GM12878 (cell line): ENCODE results near the gene CARD9. TPM values are rescaled to one million over a fixed set of nuclear protein-coding genes. Genes with fewer than 3 reads are reported as not detected.

Experiments used
- BCL11A ChIP-seq: IDR thresholded peaks from 2 replicates; pipeline ENCODE4 v1.6.1; 2011; ENCODE audit warnings: low read depth, low read length
- CHD1 ChIP-seq: IDR thresholded peaks from 2 replicates; pipeline ENCODE4 v1.6.1; 2012; ENCODE audit warnings: low read depth, low read length, improper control_type of control experiment
- CHD2 ChIP-seq: IDR thresholded peaks from 2 replicates; pipeline ENCODE4 v1.6.1; 2011; ENCODE audit warnings: low read depth, low read length, improper control_type of control experiment, borderline replicate concordance
- ETV6 ChIP-seq, 2 experiments: fragments of 450-650 bp in 1 of 2; IDR thresholded peaks in 1 of 2; conservative IDR thresholded peaks in 1 of 2; 2 replicates each; pipeline ENCODE4 v1.6.1; 2014; ENCODE audit warnings: antibody characterized with exemption in 1 of 2, borderline replicate concordance in 1 of 2, low read depth in 1 of 2, mild to moderate bottlenecking in 1 of 2, moderate library complexity in 1 of 2
- FOXK2 ChIP-seq: fragments of 450-650 bp; IDR thresholded peaks from 2 replicates; pipeline ENCODE4 v1.6.1; 2017; ENCODE audit warnings: mild to moderate bottlenecking, moderate library complexity
- FOXM1 ChIP-seq: IDR thresholded peaks from 2 replicates; pipeline ENCODE4 v1.6.1; 2012; ENCODE audit warnings: low read depth, mild to moderate bottlenecking, inconsistent platforms, low read length, moderate library complexity
- HCFC1 ChIP-seq: fragments of 150-350 bp; IDR thresholded peaks from 2 replicates; pipeline ENCODE4 v1.6.1; 2014; ENCODE audit warnings: low read length
- IKZF1 ChIP-seq: fragments of 450-650 bp; conservative IDR thresholded peaks from 2 replicates; pipeline ENCODE4 v1.6.1; 2017; ENCODE audit warnings: antibody characterized with exemption, mild to moderate bottlenecking
- IRF5 ChIP-seq: fragments of 450-650 bp; IDR thresholded peaks from 2 replicates; pipeline ENCODE4 v1.6.1; 2017; ENCODE audit warnings: borderline replicate concordance
- MEF2A ChIP-seq: IDR thresholded peaks from 2 replicates; pipeline ENCODE4 v1.6.1; 2011; ENCODE audit warnings: low read depth, mild to moderate bottlenecking, low read length, moderate library complexity; ENCODE audit not compliant: insufficient read depth
- MYC ChIP-seq: IDR thresholded peaks from 2 replicates; pipeline ENCODE4 v1.6.1; 2011; ENCODE audit warnings: mild to moderate bottlenecking, low read length, moderate library complexity, inconsistent platforms; ENCODE audit not compliant: insufficient read depth, insufficient replicate concordance, insufficient read length, severe bottlenecking
- NBN ChIP-seq: fragments of 450-650 bp; IDR thresholded peaks from 2 replicates; pipeline ENCODE4 v1.6.1; 2016
- NR2F1 ChIP-seq: fragments of 450-650 bp; conservative IDR thresholded peaks from 2 replicates; pipeline ENCODE4 v1.6.1; 2017; ENCODE audit warnings: mild to moderate bottlenecking
- NRF1 ChIP-seq: conservative IDR thresholded peaks from 2 replicates; pipeline ENCODE4 v1.6.1; 2011; ENCODE audit warnings: mild to moderate bottlenecking, low read depth, low read length, improper control_type of control experiment
- POLR2AphosphoS2 ChIP-seq: IDR thresholded peaks from 2 replicates; pipeline ENCODE4 v1.6.1; 2011; ENCODE audit warnings: low read depth, mild to moderate bottlenecking, low read length, improper control_type of control experiment, moderate library complexity
- RAD21 ChIP-seq: IDR thresholded peaks from 2 replicates; pipeline ENCODE4 v1.6.1; 2011; ENCODE audit warnings: mild to moderate bottlenecking, low read depth, low read length, moderate library complexity; ENCODE audit not compliant: insufficient read depth
- RCOR1 ChIP-seq: conservative IDR thresholded peaks from 2 replicates; pipeline ENCODE4 v1.6.1; 2012; ENCODE audit warnings: low read depth, low read length, improper control_type of control experiment
- SMC3 ChIP-seq: IDR thresholded peaks from 2 replicates; pipeline ENCODE4 v1.6.1; 2011; ENCODE audit warnings: low read length, improper control_type of control experiment, borderline replicate concordance
- SP1 ChIP-seq: IDR thresholded peaks from one replicate; pipeline ENCODE4 v1.6.1; 2011; ENCODE audit warnings: low read depth, low read length
- SREBF2 ChIP-seq: IDR thresholded peaks from 2 replicates; pipeline ENCODE4 v1.6.1; 2012; ENCODE audit warnings: mild to moderate bottlenecking, low read length
- TBL1XR1 ChIP-seq: IDR thresholded peaks from 2 replicates; pipeline ENCODE4 v1.6.1; 2012; ENCODE audit warnings: low read depth, low read length, improper control_type of control experiment
- YY1 ChIP-seq: IDR thresholded peaks from 2 replicates; pipeline ENCODE4 v1.6.1; 2011; ENCODE audit warnings: low read depth, mild to moderate bottlenecking, low read length
- ZNF622 ChIP-seq: fragments of 450-650 bp; IDR thresholded peaks from 2 replicates; pipeline ENCODE4 v1.6.1; 2017; ENCODE audit warnings: mild to moderate bottlenecking, inconsistent platforms
- polyA plus RNA-seq, 11 experiments: library from polyadenylated mRNA; depleted of rRNA in 4 of 11; unstranded in 6 of 11; stranded (reverse) in 5 of 11; fragments of >200 nt; fragmentation: Nextera tagmentation in 4 of 11; fragmentation: Illumina TruSeq in 1 of 11; extraction: Ambion mirVana in 4 of 11; extraction: Trizol in 1 of 11; gene quantifications; 1 replicate in 1 of 11; 2 replicates in 10 of 11; pipeline versions ENCODE4 v1.2.1 to v1.2.3, GENCODE V29; 2011 to 2016; ENCODE audit warnings: inconsistent platforms in 2 of 11, missing spikeins in 2 of 11, low read depth in 1 of 11
- total RNA-seq, 4 experiments: library from RNA; depleted of rRNA in 3 of 4; stranded (reverse); fragments of >200 nt in 3 of 4; fragmentation: Illumina TruSeq in 1 of 4; extraction: Trizol in 1 of 4; gene quantifications; 2 replicates each; pipeline versions ENCODE4 v1.2.1 to v1.2.3, GENCODE V29; 2013 to 2021
- TF ChIP-seq, protein P1 (sequence below): IDR thresholded peaks from 2 replicates; pipeline ENCODE4 v1.6.1; 2011; ENCODE audit warnings: mild to moderate bottlenecking, low read depth, low read length, moderate library complexity; ENCODE audit not compliant: insufficient replicate concordance
- TF ChIP-seq, protein P2 (sequence below): IDR thresholded peaks from 2 replicates; pipeline ENCODE4 v1.6.1; 2012; ENCODE audit warnings: low read depth, low read length, improper control_type of control experiment
- TF ChIP-seq, protein P3 (sequence below): fragments of 450-650 bp; IDR thresholded peaks from 2 replicates; pipeline ENCODE4 v1.6.1; 2017; ENCODE audit warnings: mild to moderate bottlenecking

The CARD9 gene
- total and polyA plus RNA-seq, 10 of the 15 experiments (the other 5 are each of a cell fraction or from before 2014, with no cell fraction given), result 0.11 to 4.9 (median 1.8) TPM; not detected in 1

DNA sequence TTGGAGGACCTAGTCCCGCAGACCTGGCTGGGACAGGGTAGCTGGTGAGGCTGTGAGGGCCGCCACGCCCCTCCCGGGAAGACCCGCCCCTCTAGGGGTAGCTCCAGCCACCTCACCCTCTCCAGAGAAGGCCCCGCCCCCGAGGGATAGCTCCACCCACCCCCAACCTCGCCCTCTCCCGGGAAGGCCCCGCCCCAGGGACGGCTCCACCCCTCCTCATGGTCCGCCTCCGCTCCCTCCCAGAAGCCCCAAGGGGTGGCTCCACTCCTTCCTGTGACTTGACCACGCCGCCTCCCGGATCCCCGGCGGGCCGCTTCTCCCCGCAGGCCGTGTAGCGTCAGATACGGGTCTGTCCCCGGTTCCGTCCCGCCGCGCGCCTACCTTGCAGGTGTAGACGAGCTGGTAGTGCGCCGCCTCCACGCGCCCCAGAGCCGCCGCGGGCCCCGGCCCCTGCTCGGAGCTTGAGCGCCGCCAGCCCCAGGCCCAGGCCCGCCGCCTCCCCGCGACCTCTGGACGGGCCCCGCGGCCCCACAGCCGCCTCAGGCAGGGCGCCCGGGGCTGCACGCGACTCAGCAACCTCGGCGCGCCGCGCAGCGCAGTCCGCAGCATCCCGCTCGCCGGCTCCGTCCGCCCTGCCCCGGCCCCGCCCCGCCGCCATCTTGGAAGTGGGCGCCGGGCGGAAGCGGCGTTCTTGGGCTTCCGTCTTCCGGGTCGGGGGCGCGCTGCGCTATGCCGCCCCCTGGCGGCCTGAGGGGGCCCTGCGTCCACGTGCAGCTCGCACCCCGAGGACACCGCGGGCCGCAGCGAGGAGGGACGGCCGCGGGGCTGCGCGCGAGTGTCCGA, 10.1 kb downstream of the CARD9 start, which contains the start of gene DNLZ (continued):
- TF ChIP-seq YY1 (peak; percentile 99), NBN (no peak; the same call in 1 of the 2 replicates), IKZF1 (peak; percentile 87), MYC (peak; percentile 88), MEF2A (no peak), IRF5 (no peak), BCL11A (no peak), FOXM1 (no peak), FOXK2 (no peak), NR2F1 (peak; percentile 74), NRF1 (no peak), RCOR1 (no peak), SREBF2 (no peak), HCFC1 (peak; percentile 82), RAD21 (peak; percentile 37; the same call in 1 of the 2 replicates), POLR2AphosphoS2 (peak; percentile 74; the same call in 1 of the 2 replicates), TBL1XR1 (peak; percentile 46; the same call in 1 of the 2 replicates), ETV6 (conservative IDR thresholded peaks at IDR 0.05 in 1 of 2, IDR thresholded peaks at IDR 0.05 in 1 of 2; ENCODE audit: borderline replicate concordance in 1 of 2, low read depth in 1 of 2) (peak in 1 of 2 experiments; percentile 86; a peak in 2 of 4 replicates), SMC3 (peak; percentile 38; the same call in 1 of the 2 replicates), SP1 (peak; percentile 60), CHD1 (no peak), CHD2 (peak; percentile 51; the same call in 1 of the 2 replicates), ZNF622 (no peak)
- TF ChIP-seq, protein P1, sequence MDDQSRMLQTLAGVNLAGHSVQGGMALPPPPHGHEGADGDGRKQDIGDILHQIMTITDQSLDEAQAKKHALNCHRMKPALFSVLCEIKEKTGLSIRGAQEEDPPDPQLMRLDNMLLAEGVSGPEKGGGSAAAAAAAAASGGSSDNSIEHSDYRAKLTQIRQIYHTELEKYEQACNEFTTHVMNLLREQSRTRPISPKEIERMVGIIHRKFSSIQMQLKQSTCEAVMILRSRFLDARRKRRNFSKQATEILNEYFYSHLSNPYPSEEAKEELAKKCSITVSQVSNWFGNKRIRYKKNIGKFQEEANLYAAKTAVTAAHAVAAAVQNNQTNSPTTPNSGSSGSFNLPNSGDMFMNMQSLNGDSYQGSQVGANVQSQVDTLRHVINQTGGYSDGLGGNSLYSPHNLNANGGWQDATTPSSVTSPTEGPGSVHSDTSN, result no peak
- TF ChIP-seq, protein P2, sequence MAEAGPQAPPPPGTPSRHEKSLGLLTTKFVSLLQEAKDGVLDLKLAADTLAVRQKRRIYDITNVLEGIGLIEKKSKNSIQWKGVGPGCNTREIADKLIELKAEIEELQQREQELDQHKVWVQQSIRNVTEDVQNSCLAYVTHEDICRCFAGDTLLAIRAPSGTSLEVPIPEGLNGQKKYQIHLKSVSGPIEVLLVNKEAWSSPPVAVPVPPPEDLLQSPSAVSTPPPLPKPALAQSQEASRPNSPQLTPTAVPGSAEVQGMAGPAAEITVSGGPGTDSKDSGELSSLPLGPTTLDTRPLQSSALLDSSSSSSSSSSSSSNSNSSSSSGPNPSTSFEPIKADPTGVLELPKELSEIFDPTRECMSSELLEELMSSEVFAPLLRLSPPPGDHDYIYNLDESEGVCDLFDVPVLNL, result no peak
- TF ChIP-seq, protein P3, sequence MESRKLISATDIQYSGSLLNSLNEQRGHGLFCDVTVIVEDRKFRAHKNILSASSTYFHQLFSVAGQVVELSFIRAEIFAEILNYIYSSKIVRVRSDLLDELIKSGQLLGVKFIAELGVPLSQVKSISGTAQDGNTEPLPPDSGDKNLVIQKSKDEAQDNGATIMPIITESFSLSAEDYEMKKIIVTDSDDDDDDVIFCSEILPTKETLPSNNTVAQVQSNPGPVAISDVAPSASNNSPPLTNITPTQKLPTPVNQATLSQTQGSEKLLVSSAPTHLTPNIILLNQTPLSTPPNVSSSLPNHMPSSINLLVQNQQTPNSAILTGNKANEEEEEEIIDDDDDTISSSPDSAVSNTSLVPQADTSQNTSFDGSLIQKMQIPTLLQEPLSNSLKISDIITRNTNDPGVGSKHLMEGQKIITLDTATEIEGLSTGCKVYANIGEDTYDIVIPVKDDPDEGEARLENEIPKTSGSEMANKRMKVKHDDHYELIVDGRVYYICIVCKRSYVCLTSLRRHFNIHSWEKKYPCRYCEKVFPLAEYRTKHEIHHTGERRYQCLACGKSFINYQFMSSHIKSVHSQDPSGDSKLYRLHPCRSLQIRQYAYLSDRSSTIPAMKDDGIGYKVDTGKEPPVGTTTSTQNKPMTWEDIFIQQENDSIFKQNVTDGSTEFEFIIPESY, result peak; percentile 91
